Stimulated activated CD8-positive, alpha-beta memory T cell treated with anti-CD3 and anti-CD28 coated beads, Interleukin-4, amount 100 ng/mL, for 4 hours (primary cell): ENCODE results near the gene SMG5.

Source experiments
- DNase-seq, 2 donors: peaks; one replicate each; pipeline ENCODE4 v3.0.0-alpha.2; 2020; ENCODE audit warnings: low read depth in 2 of 2, low spot score in 1 of 2

SMG5 gene

DNA sequence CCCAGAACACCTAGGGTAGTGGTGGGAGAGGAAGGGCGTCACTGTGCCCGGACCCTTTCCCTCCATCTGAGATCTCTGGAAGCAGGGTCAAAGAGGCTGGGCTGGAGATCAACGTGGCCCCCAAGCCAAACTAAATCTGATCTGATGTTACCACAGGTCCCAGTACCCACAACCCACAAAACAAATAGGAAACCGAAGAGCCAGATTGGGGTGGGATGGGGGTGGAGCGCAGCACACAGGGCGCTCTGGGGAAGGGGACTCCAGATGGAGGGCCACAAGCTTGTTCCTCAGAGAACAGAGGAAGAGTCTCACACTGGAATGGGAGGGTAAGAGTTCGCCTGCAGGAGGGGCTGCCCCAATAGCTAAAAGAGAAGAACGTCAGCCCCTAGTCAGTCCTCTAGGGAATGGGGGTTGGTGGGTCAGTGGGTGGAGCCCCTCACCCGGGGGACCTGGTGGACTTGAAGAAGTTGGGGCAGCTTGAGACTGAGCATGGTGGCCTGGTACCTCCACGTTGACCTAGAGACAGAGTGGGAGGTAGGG lies 36.3 kb downstream of the SMG5 start:
- DNase-seq: no peak

DNA sequence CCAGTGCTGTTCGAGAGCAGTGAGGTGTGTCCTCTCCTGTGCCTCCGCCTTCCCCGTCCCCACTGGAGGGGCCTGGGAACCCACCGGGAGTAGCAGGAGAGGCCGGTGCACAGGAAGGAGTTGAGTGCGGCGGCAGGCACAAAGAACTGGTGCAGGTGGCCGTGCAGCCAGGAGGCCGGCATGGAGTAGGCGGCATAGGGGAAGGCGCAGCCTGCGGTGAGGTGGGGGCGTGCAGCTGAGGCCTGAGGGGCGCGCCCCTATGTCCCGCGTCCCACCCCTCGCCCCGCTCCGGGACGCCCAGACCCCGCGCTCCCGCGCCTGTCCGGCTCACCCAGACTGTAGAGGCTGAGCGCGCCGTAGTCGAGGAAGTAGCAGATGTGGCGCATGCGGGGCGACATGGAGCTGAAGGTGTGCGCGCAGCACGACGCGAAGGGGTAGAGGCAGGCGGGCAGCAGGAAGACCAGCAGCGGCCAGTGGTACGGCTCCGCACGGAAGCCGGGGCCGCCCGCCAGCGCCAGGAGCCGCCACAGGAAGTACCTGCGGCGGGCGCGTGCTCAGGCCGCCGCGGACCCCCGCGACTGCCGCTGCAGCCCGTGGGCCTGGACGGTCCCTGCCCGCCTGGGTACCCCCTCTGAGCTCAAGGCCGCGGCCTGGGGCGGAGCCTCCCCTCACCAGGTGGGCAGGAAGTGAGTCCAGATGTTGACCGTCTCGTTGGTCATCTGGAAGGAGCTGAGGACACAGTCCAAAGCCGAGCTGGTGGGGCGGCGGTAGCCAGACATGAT lies 37.0 kb downstream of the SMG5 start:
- DNase-seq: no peak

DNA sequence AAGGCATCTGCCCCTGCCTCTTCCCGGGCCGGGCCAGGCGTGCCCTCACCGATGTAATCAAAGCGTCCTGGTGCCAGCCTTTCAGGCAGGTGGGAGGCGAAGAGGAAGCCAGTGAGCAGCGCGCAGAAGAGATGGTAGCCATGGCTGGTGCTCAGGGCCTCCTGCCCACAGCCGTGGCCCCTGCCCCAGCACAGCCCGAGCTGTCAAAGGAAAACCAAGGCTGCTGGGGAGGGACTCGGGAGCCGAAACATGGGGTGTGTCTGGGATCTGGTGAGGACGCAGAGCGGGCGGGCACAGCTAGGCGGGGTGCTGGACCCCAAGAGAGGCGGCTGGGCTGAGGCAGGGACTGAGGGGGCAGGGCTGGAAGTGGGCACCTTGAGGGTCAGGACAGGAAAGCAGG lies 37.9 kb downstream of the SMG5 start:
- DNase-seq: no peak

DNA sequence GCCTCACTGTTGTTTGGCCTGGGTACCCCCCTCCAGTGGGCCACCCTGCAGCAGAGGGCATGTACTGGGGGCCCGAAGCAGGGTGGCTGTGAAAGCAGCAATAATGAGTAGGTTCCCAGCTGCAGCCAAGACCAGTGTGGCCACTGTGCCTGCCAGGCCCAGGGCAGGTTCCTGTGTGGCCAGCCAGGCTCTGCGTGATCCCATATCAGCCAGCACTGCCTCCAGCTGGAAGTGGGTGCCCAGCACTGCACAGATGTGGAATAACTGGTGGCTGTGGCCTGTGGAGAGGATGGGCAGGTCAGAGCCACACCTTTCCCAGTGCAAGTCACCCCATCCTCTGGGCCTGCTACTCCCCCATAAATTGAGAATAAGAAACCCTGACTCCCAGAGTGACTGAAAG lies 38.5 kb downstream of the SMG5 start:
- DNase-seq: no peak

DNA sequence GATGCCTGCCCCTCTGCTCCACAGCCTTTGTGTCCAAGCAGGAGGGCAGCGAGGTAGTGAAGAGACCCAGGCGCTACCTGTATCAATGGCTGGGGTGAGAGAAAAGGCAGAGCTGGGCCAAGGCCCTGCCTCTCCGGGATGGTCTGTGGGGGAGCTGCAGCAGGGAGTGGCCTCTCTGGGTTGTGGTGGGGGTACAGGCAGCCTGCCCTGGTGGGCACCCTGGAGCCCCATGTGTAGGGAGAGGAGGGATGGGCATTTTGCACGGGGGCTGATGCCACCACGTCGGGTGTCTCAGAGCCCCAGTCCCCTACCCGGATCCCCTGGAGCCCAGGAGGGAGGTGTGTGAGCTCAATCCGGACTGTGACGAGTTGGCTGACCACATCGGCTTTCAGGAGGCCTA lies 39.9 kb downstream of the SMG5 start:
- DNase-seq: no peak

DNA sequence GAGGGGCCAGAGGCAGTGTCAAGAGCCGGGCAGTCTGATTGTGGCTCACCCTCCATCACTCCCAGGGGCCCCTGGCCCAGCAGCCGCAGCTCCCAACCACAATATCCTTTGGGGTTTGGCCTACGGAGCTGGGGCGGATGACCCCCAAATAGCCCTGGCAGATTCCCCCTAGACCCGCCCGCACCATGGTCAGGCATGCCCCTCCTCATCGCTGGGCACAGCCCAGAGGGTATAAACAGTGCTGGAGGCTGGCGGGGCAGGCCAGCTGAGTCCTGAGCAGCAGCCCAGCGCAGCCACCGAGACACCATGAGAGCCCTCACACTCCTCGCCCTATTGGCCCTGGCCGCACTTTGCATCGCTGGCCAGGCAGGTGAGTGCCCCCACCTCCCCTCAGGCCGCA lies 40.7 kb downstream of the SMG5 start, which contains the start of gene BGLAP:
BGLAP (plus strand) TSS at position 259 of the 400 bp plus-strand sequence; CDS start at position 307, 48 bp downstream.
- DNase-seq: no peak

DNA sequence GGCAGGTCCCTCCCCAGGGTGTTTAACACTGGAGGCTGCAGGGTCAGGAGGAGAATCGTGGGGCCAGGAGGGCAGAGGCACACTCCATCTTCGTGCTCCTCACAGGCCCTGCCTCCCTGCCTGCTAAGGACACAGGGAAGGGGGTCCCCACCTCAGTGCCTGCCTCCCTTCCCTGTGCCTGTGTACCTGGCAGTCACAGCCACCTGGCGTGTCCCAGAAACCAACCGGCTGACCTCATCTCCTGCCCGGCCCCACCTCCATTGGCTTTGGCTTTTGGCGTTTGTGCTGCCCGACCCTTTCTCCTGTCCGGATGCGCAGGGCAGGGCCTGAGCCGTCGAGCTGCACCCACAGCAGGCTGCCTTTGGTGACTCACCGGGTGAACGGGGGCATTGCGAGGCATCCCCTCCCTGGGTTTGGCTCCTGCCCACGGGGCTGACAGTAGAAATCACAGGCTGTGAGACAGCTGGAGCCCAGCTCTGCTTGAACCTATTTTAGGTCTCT lies 41.3 kb downstream of the SMG5 start:
- no peak for DNase-seq

DNA sequence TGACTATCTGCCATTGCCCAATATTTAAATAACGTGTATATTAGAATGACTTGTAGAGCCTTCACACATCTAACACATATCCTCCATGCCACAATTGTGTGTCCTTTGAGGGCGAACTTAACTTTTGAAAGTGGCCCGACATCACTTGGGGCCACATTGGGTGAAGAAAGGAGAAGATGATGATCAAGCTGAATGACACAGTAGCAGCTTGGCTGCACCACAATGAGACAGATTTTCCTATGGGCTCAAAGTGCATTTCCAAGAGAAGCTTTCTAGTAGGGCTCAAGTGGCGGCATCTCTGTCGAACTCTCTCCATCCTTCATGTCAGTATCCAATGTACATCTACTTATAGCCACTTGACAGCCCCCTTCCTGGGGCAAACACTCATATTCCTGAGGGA lies 44.4 kb downstream of the SMG5 start:
- DNase-seq: no peak

DNA sequence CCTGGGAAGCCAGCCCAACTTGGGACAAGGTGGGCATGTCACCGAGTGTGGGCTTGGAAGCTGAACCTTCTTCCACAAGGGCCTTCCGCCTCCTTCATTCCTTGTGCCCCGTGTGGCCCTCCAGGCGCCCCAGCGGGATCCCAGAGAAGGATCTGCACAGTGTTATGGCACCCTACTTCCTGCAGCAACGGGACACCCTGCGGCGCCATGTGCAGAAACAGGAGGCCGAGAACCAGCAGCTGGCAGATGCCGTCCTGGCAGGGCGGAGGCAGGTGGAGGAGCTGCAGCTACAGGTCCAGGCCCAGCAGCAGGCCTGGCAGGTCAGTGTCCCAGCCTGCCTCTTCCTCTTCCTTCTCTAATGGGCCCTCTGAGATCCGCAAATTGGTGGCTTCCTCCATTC lies 46.5 kb downstream of the SMG5 start:
- DNase-seq: no peak

DNA sequence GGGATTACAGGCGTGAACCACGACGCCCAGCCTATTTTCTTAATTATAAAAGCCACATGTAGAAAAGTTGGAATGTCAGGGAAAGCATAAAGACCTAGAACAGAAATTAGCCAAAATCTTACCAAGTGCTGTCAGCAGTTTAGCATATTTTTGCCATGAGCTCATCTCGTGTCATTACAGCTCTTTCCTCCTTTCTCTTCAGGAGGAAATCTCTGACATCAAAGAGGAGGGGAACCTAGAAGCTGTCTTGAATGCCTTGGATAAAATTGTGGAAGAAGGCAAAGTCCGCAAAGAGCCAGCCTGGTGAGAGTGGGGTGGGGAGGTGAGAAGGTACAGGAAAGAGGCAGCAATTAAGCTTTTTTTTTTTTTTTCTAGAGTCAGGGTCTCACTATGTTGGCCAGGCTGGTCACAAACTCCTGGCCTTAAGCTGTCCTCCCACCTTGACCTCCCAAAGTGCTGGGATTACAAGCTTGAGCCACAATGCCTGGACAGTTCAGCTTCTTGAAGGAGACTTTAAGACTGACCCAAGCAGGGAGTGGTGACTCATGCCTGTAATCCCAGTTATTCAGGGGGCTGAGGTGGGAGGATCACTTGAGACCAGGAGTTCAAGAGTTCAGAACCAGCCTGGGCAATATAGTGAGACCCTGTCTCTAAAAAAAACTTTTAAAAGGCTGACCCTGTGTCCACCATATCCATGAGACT lies 49.0 kb downstream of the SMG5 start:
- no peak for DNase-seq

DNA sequence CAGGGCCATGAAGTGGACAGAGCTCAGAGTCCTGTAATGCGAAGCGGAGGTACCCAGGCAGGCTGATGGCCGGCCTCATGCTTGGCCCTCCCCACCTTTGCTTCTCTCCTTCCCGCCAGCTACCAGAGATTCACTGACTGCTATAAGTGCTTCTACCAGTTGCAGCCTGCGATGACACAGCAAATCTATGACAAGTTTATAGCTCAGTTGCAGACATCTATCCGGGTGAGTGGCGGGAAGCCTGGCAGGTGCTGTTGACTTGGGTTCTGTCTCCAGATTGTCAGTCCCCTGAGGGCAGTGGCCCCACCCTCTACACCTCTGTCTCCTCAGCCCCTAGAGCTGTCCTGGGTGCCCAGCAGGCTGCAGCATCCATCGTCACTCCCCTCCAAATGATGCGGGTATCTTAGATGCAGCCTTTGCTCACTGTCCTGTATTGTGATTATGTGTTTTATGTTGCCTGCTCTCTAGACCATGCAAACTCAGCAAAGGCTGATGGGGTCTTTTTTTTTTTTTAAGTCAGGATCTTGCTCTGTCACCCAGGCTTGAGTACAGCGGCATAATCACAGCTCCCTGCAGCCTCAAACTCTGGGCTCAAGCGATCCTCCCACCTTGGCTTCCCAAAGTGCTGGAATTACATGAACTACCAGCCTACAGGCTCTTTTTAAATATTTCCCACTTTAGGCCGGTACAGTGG lies 50.3 kb downstream of the SMG5 start:
- DNase-seq: no peak

DNA sequence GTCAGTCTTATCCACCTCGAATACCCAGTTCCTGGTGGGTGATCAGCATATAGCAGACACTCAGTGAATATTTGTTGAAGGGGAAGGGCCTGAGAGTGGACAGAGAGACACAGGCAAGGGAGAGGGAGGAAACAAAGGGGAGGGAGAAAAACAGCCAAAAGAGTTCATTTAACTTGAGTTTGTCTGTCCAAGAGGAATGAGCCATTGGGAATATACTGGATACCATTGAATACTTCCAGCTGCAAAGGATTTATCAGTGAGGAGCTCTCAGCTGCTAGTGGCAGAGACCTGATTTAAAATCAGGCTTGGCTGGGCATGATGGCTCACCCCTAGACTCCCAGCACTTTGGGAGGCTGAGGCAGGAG lies 52.2 kb downstream of the SMG5 start:
- no peak for DNase-seq

DNA sequence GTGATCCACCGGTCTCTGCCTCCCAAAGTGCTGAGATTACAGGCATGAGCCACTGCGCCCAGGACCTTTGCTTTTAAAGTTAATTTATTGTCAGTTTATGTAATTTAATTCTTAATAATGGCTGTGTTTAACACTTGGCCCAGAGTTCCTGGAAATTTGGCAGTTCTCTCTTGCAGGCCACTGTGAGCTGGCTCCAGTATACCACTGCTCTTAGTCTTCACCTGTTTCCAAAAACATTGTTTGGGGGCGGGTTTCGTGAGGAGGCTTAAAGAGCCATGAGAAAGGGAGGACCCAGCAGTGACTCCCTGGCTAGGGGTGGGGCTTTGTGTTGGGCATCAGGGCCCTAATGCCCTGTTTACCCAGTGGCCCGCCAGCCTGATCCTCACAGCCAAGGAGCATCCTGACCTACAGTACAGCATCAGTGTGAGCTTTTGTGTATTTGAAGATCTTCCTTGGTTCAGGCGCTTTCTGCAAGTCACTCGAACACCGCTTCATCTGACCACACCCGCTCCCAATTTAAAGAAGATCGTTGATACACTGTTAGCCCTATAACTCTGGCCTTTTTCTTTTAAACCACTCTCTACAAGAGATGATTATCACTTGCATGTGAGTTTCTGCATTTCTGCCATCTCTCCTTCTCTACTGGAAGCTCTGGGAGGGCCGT lies 52.7 kb downstream of the SMG5 start:
- no peak for DNase-seq

DNA sequence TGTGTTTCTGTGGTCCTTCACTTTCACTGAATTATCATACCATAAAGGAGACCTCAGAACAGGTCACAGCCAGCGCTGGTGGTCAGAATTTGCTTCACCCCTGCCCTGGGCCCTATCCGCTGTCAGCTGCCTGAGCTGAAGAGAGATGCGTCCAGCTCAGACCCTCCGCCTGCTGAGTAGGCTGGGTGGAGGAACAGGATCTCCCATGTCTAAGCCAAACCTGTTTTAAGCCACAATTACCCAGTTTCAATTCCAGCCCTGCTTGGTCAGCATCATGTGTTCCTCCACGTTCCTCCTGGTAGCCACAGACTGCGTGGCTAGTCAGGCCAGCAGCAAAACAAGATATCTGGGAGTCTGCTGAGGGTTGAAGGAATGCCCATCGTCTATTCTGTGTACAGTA lies 54.1 kb downstream of the SMG5 start:
- no peak for DNase-seq

DNA sequence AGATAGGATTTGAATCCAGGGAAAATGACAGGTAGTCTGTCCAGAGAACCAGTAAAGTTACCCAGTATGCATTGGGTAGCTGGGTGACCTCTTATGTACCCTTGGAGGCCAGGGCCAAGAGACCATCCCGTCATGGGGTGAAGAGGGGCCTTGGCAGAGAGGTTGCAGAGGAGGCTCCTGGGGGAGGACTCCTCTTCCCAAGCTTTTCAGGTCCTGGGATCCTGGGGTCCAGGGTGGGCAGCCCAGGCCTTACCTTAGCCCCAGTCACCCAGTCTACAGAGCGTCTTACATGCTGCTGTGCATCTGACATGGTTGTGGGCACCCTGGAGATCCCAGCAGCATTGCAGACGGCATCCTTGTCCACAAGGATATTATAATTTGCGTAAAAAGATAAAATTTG lies 55.8 kb downstream of the SMG5 start:
- DNase-seq: no peak

DNA sequence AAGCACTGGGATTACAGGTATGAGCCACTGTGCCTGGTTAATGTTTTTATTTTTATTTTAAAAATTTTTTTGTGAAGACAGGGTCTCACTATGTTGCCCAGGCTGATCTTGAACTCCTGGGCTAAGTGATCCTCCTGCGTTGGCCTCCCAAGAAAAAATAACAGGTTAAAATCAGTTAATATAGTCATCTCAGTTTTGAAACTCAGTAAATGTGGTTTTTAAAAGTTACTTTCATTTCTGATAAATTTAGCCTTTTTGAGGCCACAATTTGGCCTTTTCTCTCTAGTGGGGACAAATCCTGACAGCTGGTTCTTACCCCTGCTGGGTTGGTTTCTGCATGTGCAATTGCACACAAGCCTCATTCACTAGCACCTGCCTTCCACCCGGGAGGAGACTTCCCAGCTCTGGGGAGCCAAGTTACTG lies 56.5 kb downstream of the SMG5 start:
- no peak for DNase-seq

DNA sequence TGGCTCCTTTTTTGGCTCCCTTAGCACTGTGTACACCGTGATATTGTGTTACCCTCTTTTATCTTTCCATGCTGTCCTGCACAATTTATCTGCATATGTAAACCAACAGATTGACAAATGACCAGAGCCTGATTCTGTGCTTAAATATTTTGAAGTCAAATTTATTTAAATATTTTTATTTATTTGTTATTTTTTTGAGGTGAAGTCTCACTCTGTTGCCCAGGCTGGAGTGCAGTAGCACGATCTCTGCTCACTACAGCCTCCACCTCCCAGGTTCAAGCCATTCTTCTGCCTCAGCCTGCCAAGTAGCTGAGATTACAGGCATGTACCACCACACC lies 57.0 kb downstream of the SMG5 start:
- no peak for DNase-seq

DNA sequence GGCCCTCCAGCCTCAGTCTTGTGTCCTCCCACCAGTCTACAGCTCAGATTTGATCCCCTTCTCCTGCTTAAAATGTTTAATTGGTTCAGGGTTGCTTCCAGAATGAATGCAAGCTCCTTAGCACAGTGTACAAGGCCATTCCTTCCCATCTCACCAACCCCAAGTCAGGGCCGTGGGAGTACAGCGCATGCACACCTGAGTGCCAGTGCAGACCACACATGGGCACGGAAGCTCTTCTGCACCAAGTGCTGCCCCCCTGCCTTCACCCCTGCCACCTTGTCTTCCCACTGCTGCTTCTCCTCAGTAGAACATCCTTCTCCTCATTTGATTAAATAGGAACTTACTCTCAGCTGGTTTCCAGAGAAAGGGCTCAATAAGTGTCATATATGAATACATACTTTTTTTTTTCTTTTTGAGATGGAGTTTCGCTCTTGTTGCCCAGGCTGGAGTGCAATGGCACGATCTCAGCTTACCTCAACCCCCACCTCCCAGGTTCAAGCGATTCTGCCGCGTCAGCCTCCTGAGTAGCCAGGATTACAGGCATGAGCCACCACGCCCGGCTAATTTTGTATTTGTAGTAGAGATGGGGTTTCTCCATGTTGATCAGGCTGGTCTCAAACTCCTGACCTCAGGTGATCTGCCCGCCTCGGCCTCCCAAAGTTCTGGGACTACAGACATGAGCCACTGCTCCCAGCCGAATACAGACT lies 60.5 kb downstream of the SMG5 start:
- DNase-seq: no peak

DNA sequence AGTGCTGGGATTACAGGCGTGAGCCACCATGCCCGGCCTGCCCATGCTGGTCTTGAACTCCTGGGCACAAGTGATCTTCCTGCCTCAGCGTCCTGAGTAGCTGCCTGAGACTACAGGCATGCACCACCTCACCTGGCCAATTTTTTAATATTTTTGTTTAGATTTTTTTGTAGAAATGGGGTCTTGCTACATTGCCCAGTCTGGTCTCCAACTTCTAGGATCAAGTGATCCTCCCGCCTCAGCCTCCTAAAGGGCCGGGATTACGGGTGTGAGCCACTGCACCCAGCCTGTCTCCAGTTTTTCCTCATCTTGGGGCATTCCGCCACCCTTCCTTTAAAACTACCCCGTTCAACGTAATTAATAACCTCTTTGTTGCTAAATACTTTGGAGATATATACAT lies 62.4 kb downstream of the SMG5 start:
- DNase-seq: no peak

DNA sequence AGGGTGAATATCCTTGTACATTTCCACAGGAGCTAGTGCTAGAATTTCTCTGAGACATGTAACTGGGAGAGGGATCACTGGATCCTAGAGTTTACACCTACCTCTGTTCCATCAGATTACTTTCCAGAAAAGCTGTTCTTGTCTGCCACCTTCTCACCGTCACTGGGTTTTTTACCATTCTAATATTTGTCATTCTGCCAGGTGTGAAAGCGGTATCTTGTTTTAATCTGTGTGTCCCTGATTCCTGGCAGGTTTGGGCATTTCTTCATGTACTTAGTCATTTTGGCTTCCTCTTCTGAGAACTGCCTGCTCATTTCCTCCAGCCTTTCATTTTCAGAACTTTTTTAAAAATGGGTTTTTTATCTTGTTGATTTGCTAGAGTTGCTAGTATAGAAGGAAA lies 64.8 kb downstream of the SMG5 start:
- DNase-seq: no peak
